B cell (primary cell): ENCODE data around the gene ZNF33A. TPM values are rescaled to one million over a fixed set of nuclear protein-coding genes. Genes with fewer than 3 reads are reported as not detected.
"Not testable (repeated sequence)": the region's sequence is repeated elsewhere in the genome, so short reads cannot be mapped to it uniquely, and the experiment has no call there.

ENCODE experiments used
- ATAC-seq: fragments of 200-7000 bp; cut with Tn5 transposase; one replicate; pipeline ENCODE4 v1.10.0; 2021; ENCODE audit warnings: low read depth, mild to moderate bottlenecking, moderate number of reproducible peaks, moderate library complexity
- CTCF ChIA-PET: fragments of 350-600 bp; sonication (Branson Sonifier 250); formaldehyde crosslinking; loops from one replicate; lab custom pipeline; 2021; ENCODE audit warnings: antibody characterized with exemption, inconsistent platforms; lab: Charles Lee
- POLR2A ChIA-PET: fragments of 350-600 bp; sonication (Branson Sonifier 250); formaldehyde crosslinking; loops from one replicate; lab custom pipeline; 2021; ENCODE audit warnings: antibody characterized with exemption; lab: Charles Lee
- DNase-seq: peaks from one replicate; pipeline ENCODE4 v3.0.0; 2013
- H2AFZ ChIP-seq: 2 replicates; pipeline ENCODE4 v1.6.1; 2012; ENCODE audit warnings: mild to moderate bottlenecking, low read depth, low read length; ENCODE audit not compliant: insufficient read depth, poor library complexity, severe bottlenecking
- H3K27ac ChIP-seq, 2 donors: 1 replicate in 1 of 2; 2 replicates in 1 of 2; pipeline ENCODE4 v1.5.1; 2012 to 2013; ENCODE audit warnings: low read length in 2 of 2, mild to moderate bottlenecking in 2 of 2, moderate library complexity in 1 of 2
- H3K27me3 ChIP-seq, 4 experiments: fragments of 200-600 bp in 1 of 4; sonication (generic) in 1 of 4; replicated peaks in 1 of 4; 1 replicate in 2 of 4; 2 replicates in 2 of 4; pipeline versions ENCODE4 v1.6.1 to v1.7.0; 2013 to 2016; ENCODE audit warnings: low read length in 3 of 4, mild to moderate bottlenecking in 2 of 4, mixed read lengths in 1 of 4, moderate library complexity in 1 of 4; ENCODE audit not compliant: insufficient read depth in 4 of 4, control insufficient read depth in 3 of 4; ENCODE audit errors: control extremely low read depth in 1 of 4
- H3K36me3 ChIP-seq, 2 experiments: replicated peaks in 1 of 2; 1 replicate in 1 of 2; 2 replicates in 1 of 2; pipeline versions ENCODE4 v1.6.1 to v1.7.1; 2013; ENCODE audit warnings: low read length in 1 of 2; ENCODE audit not compliant: insufficient read depth in 2 of 2, control insufficient read depth in 1 of 2; ENCODE audit errors: control extremely low read depth in 1 of 2, extremely low read depth in 1 of 2
- H3K4me1 ChIP-seq, 2 donors: fragments of 200-600 bp in 1 of 2; sonication (generic) in 1 of 2; 1 replicate in 1 of 2; 2 replicates in 1 of 2; pipeline versions ENCODE4 v1.5.1 to v1.6.1; 2013 to 2017; ENCODE audit warnings: low read length in 2 of 2; ENCODE audit not compliant: control insufficient read depth in 2 of 2, insufficient read depth in 2 of 2
- H3K4me2 ChIP-seq: replicated peaks from 2 replicates; pipeline ENCODE3; 2012; ENCODE audit warnings: mild to moderate bottlenecking, low read depth, low read length; ENCODE audit not compliant: poor library complexity, severe bottlenecking
- H3K4me3 ChIP-seq, 5 experiments: fragments of 200-600 bp in 1 of 5; sonication (generic) in 1 of 5; 1 replicate in 3 of 5; 2 replicates in 2 of 5; pipeline versions ENCODE4 v1.5.1 to v1.7.0; 2011 to 2016; ENCODE audit warnings: low read length in 4 of 5, mild to moderate bottlenecking in 4 of 5, low read depth in 2 of 5, control low read depth in 1 of 5, moderate library complexity in 1 of 5; ENCODE audit not compliant: insufficient read depth in 1 of 5; ENCODE audit errors: control extremely low read depth in 1 of 5, extremely low read depth in 1 of 5
- H3K79me2 ChIP-seq: fragments of 200-600 bp; sonication (generic); one replicate; pipeline ENCODE4 v1.6.0; 2016; ENCODE audit warnings: low read length; ENCODE audit not compliant: control insufficient read depth, insufficient read depth
- H3K9ac ChIP-seq: fragments of 200-600 bp; sonication (generic); 2 replicates; pipeline ENCODE4 v1.6.1; 2017; ENCODE audit warnings: mild to moderate bottlenecking, low read length, moderate library complexity
- H3K9me3 ChIP-seq, 3 donors: one replicate each; pipeline versions ENCODE4 v1.6.1 to v1.7.1; 2013; ENCODE audit warnings: low read length in 2 of 3; ENCODE audit not compliant: control insufficient read depth in 2 of 3, insufficient read depth in 1 of 3; ENCODE audit errors: control extremely low read depth in 1 of 3
- H4K20me1 ChIP-seq: 2 replicates; pipeline ENCODE4 v1.6.0; 2012; ENCODE audit warnings: mild to moderate bottlenecking, low read length; ENCODE audit not compliant: insufficient read depth, control insufficient read depth, poor library complexity, severe bottlenecking
- H3K27ac Mint-ChIP-seq: one replicate; pipeline ENCODE4 v1.8.0; 2021; ENCODE audit warnings: mixed read lengths
- H3K27me3 Mint-ChIP-seq: one replicate; pipeline ENCODE4 v1.8.0; 2021; ENCODE audit warnings: mixed read lengths
- H3K4me1 Mint-ChIP-seq: one replicate; pipeline ENCODE4 v1.8.0; 2021; ENCODE audit warnings: mixed read lengths
- H3K4me3 Mint-ChIP-seq: one replicate; pipeline ENCODE4 v1.8.0; 2021; ENCODE audit warnings: mixed read lengths
- H3K9me3 Mint-ChIP-seq: one replicate; pipeline ENCODE4 v1.8.0; 2022; ENCODE audit warnings: mixed read lengths; ENCODE audit not compliant: insufficient read depth
- CTCF ChIP-seq: fragments of 200-600 bp; IDR thresholded peaks from one replicate; pipeline ENCODE4 v1.8.0; 2022; ENCODE audit warnings: antibody characterized with exemption, mild to moderate bottlenecking
- EZH2 ChIP-seq: IDR thresholded peaks from 2 replicates; pipeline ENCODE4 v1.6.1; 2012; ENCODE audit warnings: borderline replicate concordance, low read depth, mild to moderate bottlenecking, moderate library complexity, low read length; ENCODE audit not compliant: insufficient read depth, poor library complexity, severe bottlenecking
- WGBS: methylation state at CpG from one replicate; pipeline ENCODE4 v1.1.5; 2013; ENCODE audit warnings: missing lambda C conversion rate; ENCODE audit not compliant: insufficient coverage; 5-methylcytosine and 5-hydroxymethylcytosine counted together
- intact Hi-C: fragments of 100-400 bp; cut with micrococcal nuclease; formaldehyde crosslinking; loops from one replicate; pipeline ENCODE4 v1.10.0; 2022
- polyA plus RNA-seq: library from polyadenylated mRNA; depleted of rRNA; stranded (reverse); fragments of >200 nt; gene quantifications from 2 replicates; pipeline ENCODE4 v1.2.3, GENCODE V29; 2012
- total RNA-seq, 2 donors: library from RNA; stranded (reverse); fragments of 120-200 nt in 1 of 2; gene quantifications; 1 replicate in 1 of 2; 2 replicates in 1 of 2; pipeline versions ENCODE4 v1.2.3 to v1.2.4, GENCODE V29; 2013 to 2022

Gene ZNF33A
- total and polyA plus RNA-seq, 2 donors (not counting 1 experiment from before 2014, with no cell fraction given), result 20.3 to 86.6 TPM

DNA sequence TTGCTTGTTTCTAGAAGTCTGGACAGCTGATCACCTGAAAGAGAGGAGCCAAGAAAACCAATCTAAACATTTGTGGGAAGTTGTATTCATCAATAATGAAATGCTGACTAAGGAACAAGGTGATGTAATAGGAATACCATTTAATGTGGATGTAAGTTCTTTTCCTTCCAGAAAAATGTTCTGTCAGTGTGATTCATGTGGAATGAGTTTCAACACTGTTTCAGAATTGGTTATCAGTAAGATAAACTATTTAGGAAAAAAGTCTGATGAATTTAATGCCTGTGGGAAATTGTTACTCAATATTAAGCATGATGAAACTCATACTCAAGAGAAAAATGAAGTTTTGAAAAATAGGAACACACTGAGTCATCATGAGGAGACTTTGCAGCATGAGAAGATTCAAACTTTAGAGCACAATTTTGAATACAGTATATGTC lies 43.9 kb downstream of the ZNF33A start:
- Histone ChIP-seq H2AFZ (no peak overlapping the region), H3K9me3 (peaks cover 15 to 50% (median 18%) of the 10 kb centered on the region in 3 donors), H3K27ac (no peak overlapping the region), H4K20me1 (no peaks in the 10 kb centered on the region), H3K27me3 (no peaks in the 10 kb centered on the region), H3K79me2 (no peaks in the 10 kb centered on the region), H3K4me1 (no peaks in the 10 kb centered on the region), H3K36me3 (peaks cover 45 to 61% of the 10 kb centered on the region in 2 experiments), H3K4me3 (no peak overlapping the region), H3K9ac (no peak overlapping the region), H3K4me2 (no peak overlapping the region)
- no peaks in the 10 kb centered on the region for H3K27me3 Mint-ChIP-seq
- TF ChIP-seq EZH2 (no peak), CTCF (no peak)
- POLR2A ChIA-PET, result no interaction called here
- intact Hi-C loops, result no loop called here
- no peak for DNase-seq
- no peak for ATAC-seq
- H3K4me1 Mint-ChIP-seq, result no peaks in the 10 kb centered on the region
- CTCF ChIA-PET, result no interaction called here
- no peak overlapping the region for H3K4me3 Mint-ChIP-seq
- no peak overlapping the region for H3K27ac Mint-ChIP-seq
- H3K9me3 Mint-ChIP-seq, result peaks cover 19% of the 10 kb centered on the region

GRCh38 chr10:38055274-38055894 lies 44.9 kb downstream of the ZNF33A start:
- Mint-ChIP-seq H3K27ac (peak overlapping the region; percentile 15), H3K9me3 (peaks cover 19% of the 10 kb centered on the region)
- H3K4me2 ChIP-seq, POLR2A ChIA-PET, H3K27me3 ChIP-seq, CTCF ChIA-PET, H3K79me2 ChIP-seq, DNase-seq, H4K20me1 ChIP-seq, H3K4me1 Mint-ChIP-seq, H3K4me3 ChIP-seq, H3K9ac ChIP-seq, H3K27me3 Mint-ChIP-seq, H3K4me1 ChIP-seq, H3K4me3 Mint-ChIP-seq, H3K27ac ChIP-seq, intact Hi-C loops, ATAC-seq, H2AFZ ChIP-seq: not testable (repeated sequence)
- WGBS, result no CpG with 5 or more reads among the region's 5 CpGs
- Histone ChIP-seq H3K9me3 (peaks cover 14 to 50% (median 20%) of the 10 kb centered on the region in 3 donors), H3K36me3 (peaks cover 38 to 64% of the 10 kb centered on the region in 2 experiments)

- H3K27ac ChIP-seq, H3K4me2 ChIP-seq, H3K4me3 ChIP-seq, H3K36me3 ChIP-seq, H3K79me2 ChIP-seq, intact Hi-C loops, H3K9me3 ChIP-seq, H3K27me3 Mint-ChIP-seq, ATAC-seq, H3K9me3 Mint-ChIP-seq, H3K4me3 Mint-ChIP-seq, H3K9ac ChIP-seq, DNase-seq, H3K27ac Mint-ChIP-seq, H4K20me1 ChIP-seq, H2AFZ ChIP-seq, H3K4me1 ChIP-seq, H3K27me3 ChIP-seq, H3K4me1 Mint-ChIP-seq, POLR2A ChIA-PET, CTCF ChIA-PET: not testable (repeated sequence)
- 71% methylated on average over 1 of the region's 1 CpG for WGBS
Observed at GRCh38 chr10:38069663-38070062, 59.2 kb downstream of the ZNF33A start.
